Loucy (cell line): ENCODE results near the gene FMO4.
"Not testable (repeated sequence)": the region's sequence is repeated elsewhere in the genome, so short reads cannot be mapped to it uniquely, and the experiment has no call there.

Source experiments
- H2AFZ ChIP-seq: fragments of 200-600 bp; sonication (generic); 2 replicates; pipeline ENCODE4 v1.6.0; 2016; ENCODE audit warnings: antibody characterized with exemption, mild to moderate bottlenecking, low read length, moderate library complexity
- H3F3A ChIP-seq: fragments of 200-600 bp; 2 replicates; pipeline ENCODE4 v1.6.0; 2016; ENCODE audit warnings: antibody characterized with exemption, low read depth, mild to moderate bottlenecking
- H3K27me3 ChIP-seq: fragments of 200-600 bp; sonication (generic); 2 replicates; pipeline ENCODE4 v1.6.1; 2014; ENCODE audit warnings: low read length, mild to moderate bottlenecking; ENCODE audit not compliant: insufficient read depth, poor library complexity, severe bottlenecking
- H3K36me3 ChIP-seq: fragments of 200-600 bp; sonication (generic); 2 replicates; pipeline ENCODE4 v1.6.1; 2016; ENCODE audit warnings: low read length; ENCODE audit not compliant: insufficient read depth
- H3K4me1 ChIP-seq: fragments of 200-600 bp; sonication (generic); 2 replicates; pipeline ENCODE4 v1.5.1; 2014; ENCODE audit warnings: low read length, mild to moderate bottlenecking; ENCODE audit not compliant: insufficient read depth, poor library complexity, severe bottlenecking
- H3K4me2 ChIP-seq: fragments of 200-600 bp; sonication (generic); 2 replicates; pipeline ENCODE4 v1.6.0; 2014; ENCODE audit warnings: antibody characterized with exemption, low read length, low read depth, mild to moderate bottlenecking; ENCODE audit not compliant: poor library complexity, severe bottlenecking
- H3K4me3 ChIP-seq: fragments of 200-600 bp; sonication (generic); 2 replicates; pipeline ENCODE4 v1.5.1; 2014; ENCODE audit warnings: low read length, mild to moderate bottlenecking, mixed read lengths; ENCODE audit not compliant: poor library complexity, severe bottlenecking
- H3K79me2 ChIP-seq: fragments of 200-600 bp; sonication (generic); 2 replicates; pipeline ENCODE4 v1.6.1; 2014; ENCODE audit warnings: low read length; ENCODE audit not compliant: insufficient read depth
- H3K9ac ChIP-seq: fragments of 200-600 bp; sonication (generic); 2 replicates; pipeline ENCODE4 v1.6.0; 2014; ENCODE audit warnings: mild to moderate bottlenecking, low read depth, low read length, moderate library complexity; ENCODE audit not compliant: poor library complexity, severe bottlenecking
- H3K9me2 ChIP-seq: fragments of 200-600 bp; sonication (generic); replicated peaks from 2 replicates; pipeline ENCODE4 v1.6.1; 2016; ENCODE audit warnings: low read depth, low read length, mixed read lengths
- H3K9me3 ChIP-seq: fragments of 200-600 bp; sonication (generic); 2 replicates; pipeline ENCODE4 v1.6.1; 2014; ENCODE audit warnings: mild to moderate bottlenecking, antibody characterized with exemption, low read length, low read depth; ENCODE audit not compliant: insufficient read depth
- H4K20me1 ChIP-seq: fragments of 200-600 bp; sonication (generic); 2 replicates; pipeline ENCODE4 v1.6.0; 2014; ENCODE audit warnings: antibody characterized with exemption, low read length, mild to moderate bottlenecking; ENCODE audit not compliant: insufficient read depth, poor library complexity, severe bottlenecking
- EZH2phosphoT487 ChIP-seq: fragments of 200-600 bp; IDR thresholded peaks from 2 replicates; pipeline ENCODE4 v1.6.1; 2018; ENCODE audit warnings: antibody characterized with exemption, mild to moderate bottlenecking, moderate library complexity, borderline replicate concordance
- TF ChIP-seq, protein P1 (sequence below): fragments of 200-600 bp; sonication (generic); conservative IDR thresholded peaks from 2 replicates; pipeline ENCODE4 v1.5.1; 2014; ENCODE audit warnings: mild to moderate bottlenecking, antibody characterized with exemption, low read length

Gene FMO4

DNA sequence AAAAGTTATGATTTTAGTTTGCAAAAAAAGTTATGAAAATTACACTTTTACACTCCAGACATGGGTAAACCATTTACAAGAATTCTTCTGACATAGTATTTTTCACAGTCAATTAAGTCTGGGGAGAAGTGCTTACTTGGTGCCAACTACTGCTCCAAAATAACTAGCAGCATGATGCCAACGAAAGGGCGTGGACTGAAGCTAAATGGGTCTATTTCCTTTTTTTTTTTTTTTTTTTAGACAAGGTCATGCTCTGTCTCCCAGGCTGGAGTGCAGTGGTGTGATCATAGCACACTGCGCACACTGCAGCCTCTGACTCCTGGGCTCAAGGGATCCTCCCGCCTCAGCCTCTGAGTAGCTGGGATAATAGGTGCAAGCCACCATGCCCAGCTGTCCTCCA is 43.2 kb downstream of the FMO4 start:
- H3K36me3 ChIP-seq, result no peaks in the 10 kb centered on the region
- H3K79me2 ChIP-seq, result no peaks in the 10 kb centered on the region
- no peak overlapping the region for H3K4me3 ChIP-seq
- H3K9ac ChIP-seq, result no peak overlapping the region
- TF ChIP-seq, protein P1, sequence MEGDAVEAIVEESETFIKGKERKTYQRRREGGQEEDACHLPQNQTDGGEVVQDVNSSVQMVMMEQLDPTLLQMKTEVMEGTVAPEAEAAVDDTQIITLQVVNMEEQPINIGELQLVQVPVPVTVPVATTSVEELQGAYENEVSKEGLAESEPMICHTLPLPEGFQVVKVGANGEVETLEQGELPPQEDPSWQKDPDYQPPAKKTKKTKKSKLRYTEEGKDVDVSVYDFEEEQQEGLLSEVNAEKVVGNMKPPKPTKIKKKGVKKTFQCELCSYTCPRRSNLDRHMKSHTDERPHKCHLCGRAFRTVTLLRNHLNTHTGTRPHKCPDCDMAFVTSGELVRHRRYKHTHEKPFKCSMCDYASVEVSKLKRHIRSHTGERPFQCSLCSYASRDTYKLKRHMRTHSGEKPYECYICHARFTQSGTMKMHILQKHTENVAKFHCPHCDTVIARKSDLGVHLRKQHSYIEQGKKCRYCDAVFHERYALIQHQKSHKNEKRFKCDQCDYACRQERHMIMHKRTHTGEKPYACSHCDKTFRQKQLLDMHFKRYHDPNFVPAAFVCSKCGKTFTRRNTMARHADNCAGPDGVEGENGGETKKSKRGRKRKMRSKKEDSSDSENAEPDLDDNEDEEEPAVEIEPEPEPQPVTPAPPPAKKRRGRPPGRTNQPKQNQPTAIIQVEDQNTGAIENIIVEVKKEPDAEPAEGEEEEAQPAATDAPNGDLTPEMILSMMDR, result no peak
- no peak for TF ChIP-seq EZH2phosphoT487
- no peaks in the 10 kb centered on the region for H3K27me3 ChIP-seq
- H3K9me2 ChIP-seq, result no peaks in the 10 kb centered on the region
- H3K4me2 ChIP-seq, result no peak overlapping the region
- H3K4me1 ChIP-seq, result no peaks in the 10 kb centered on the region
- H3K9me3 ChIP-seq, result no peaks in the 10 kb centered on the region
- no peak overlapping the region for H2AFZ ChIP-seq
- H3F3A ChIP-seq, result no peaks in the 10 kb centered on the region
- no peaks in the 10 kb centered on the region for H4K20me1 ChIP-seq

DNA sequence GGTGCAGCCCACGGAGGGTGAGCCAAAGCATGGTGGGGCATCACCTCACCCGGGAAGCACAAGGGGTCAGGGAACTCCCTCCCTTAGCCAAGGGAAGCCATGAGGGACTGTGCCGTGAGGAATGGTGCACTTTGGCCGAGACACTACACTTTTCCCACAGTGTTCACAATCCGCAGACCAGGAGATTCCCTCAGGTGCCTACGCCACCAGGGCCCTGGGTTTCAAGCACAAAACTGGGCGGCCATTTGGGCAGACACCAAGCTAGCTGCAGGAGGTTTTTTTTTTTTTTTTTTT is 45.3 kb downstream of the FMO4 start:
- not testable (repeated sequence) for H3K79me2 ChIP-seq, H3F3A ChIP-seq, H3K4me3 ChIP-seq, H3K4me2 ChIP-seq, H2AFZ ChIP-seq, H3K9ac ChIP-seq, H4K20me1 ChIP-seq, H3K36me3 ChIP-seq, H3K27me3 ChIP-seq, H3K4me1 ChIP-seq, H3K9me3 ChIP-seq, H3K9me2 ChIP-seq

DNA sequence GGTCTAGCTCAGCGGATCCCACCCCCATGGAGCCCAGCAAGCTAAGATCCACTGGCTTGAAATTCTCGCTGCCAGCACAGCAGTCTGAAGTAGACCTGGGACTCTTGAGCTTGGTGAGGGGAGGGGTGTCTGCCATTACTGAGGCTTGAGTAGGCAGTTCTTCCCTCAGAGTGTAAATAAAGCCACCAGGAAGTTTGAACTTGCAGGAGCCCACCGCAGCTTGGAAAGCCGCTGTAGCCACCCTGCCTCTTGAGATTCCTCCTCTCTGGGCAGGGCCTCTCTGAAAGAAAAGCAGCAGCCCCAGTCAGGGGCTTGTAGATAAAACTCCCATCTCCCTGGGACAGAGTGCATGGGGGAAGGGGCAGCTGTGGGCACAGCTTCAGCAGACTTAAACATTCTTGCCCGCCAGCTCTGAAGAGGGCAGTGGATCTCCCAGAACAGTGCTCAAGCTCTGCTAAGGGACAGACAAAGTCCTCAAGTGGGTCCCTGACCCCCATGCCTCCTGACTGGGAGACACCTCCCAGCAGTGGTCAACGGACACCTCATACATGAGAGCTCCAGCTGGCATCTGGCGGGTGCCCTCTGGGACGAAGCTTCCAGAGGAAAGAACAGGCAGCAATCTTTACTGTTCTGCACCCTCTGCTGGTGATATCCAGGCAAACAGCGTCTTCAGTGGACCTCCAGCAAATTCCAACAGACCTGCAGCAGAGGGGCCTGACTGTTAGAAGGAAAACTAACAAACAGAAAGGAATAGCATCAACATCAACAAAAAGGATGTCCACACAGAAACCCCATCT is 45.9 kb downstream of the FMO4 start:
- H3K9me2 ChIP-seq, H3K9me3 ChIP-seq, H3K27me3 ChIP-seq, H3K4me2 ChIP-seq, H3K36me3 ChIP-seq, H3K79me2 ChIP-seq, H2AFZ ChIP-seq, H3K9ac ChIP-seq, H3K4me3 ChIP-seq, H3K4me1 ChIP-seq, H4K20me1 ChIP-seq, H3F3A ChIP-seq: not testable (repeated sequence)

DNA sequence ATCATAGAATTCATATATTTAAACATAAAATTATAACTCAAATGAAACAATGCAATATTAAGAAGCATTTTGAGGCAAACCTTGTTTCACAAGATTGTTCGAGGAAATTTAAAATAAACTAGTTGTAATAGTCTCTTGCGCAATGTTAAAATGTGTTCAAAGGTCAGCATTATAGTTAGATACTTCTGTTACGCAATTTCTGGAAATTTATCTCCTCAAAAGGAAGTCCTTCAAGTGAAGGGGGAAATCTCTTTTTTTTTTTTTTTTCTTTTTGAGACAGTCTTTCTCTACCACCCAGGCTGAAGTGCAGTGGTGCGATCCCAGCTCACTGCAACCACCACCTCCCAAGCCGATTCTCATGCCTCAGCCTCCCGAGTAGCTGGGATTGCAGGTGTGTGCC is 52.1 kb downstream of the FMO4 start:
- no peaks in the 10 kb centered on the region for H3K9me2 ChIP-seq
- no peaks in the 10 kb centered on the region for H3K4me1 ChIP-seq
- H3K4me3 ChIP-seq, result no peak overlapping the region
- H3K9me3 ChIP-seq, result no peaks in the 10 kb centered on the region
- no peaks in the 10 kb centered on the region for H3K79me2 ChIP-seq
- H3F3A ChIP-seq, result no peaks in the 10 kb centered on the region
- TF ChIP-seq EZH2phosphoT487, result no peak
- TF ChIP-seq, protein P1, result no peak
- H3K9ac ChIP-seq, result no peak overlapping the region
- H4K20me1 ChIP-seq, result no peaks in the 10 kb centered on the region
- H2AFZ ChIP-seq, result no peak overlapping the region
- H3K27me3 ChIP-seq, result no peaks in the 10 kb centered on the region
- H3K36me3 ChIP-seq, result no peaks in the 10 kb centered on the region
- no peak overlapping the region for H3K4me2 ChIP-seq
